Measurements from ENCODE around the gene MTMR3. TPM values are rescaled to one million over a fixed set of nuclear protein-coding genes. Genes with fewer than 3 reads are reported as not detected.

Gene MTMR3
- polyA plus RNA-seq, 1 of the 3 experiments (the other 2 are of a cell fraction) = 20.4 TPM

- H2AFZ ChIP-seq (ENCODE audit: low read depth) = no peak overlapping the region
- H3K9me2 ChIP-seq = no peaks in the 10 kb centered on the region
- DNase-seq = no peak
- H3K9me3 ChIP-seq = no peaks in the 10 kb centered on the region
- POLR2A ChIA-PET = no interaction called here
- CTCF ChIA-PET = interaction anchor here (0.9 to 1.3 kb wide), 2 partner anchors 10 to 38 kb away, joined by 4 to 6 read pairs; no protein-coding TSS in a partner anchor
- H3K4me2 ChIP-seq = no peak overlapping the region
- H3K36me3 ChIP-seq (replicated peaks in 1 of 2; ENCODE audit: control insufficient read depth in 1 of 2, insufficient read depth in 2 of 2, low read length in 1 of 2) = peaks cover 0 to 5% of the 10 kb centered on the region in 2 experiments
- no peaks in the 10 kb centered on the region for H3K4me1 ChIP-seq (ENCODE audit: control insufficient read depth in 1 of 2, insufficient read depth in 2 of 2, low read depth in 1 of 2, low read length in 1 of 2)
- H3K27ac ChIP-seq (ENCODE audit: low read depth in 2 of 2, low read length in 1 of 2) = no peak overlapping the region
- peaks cover 30% of the 10 kb centered on the region; the same call in 1 of the 2 replicates for H3K79me2 ChIP-seq (ENCODE audit: insufficient read depth)
- no peaks in the 10 kb centered on the region for H3K27me3 ChIP-seq (ENCODE audit: insufficient read depth)
- TF ChIP-seq TCF12 (IDR thresholded peaks at IDR 0.05) = no peak
- TF ChIP-seq FOSL2 (IDR thresholded peaks at IDR 0.05; ENCODE audit: borderline replicate concordance, low read depth) = no peak
- TF ChIP-seq RCOR1 (IDR thresholded peaks at IDR 0.05; ENCODE audit: low read length) = no peak
- TF ChIP-seq, protein P1, sequence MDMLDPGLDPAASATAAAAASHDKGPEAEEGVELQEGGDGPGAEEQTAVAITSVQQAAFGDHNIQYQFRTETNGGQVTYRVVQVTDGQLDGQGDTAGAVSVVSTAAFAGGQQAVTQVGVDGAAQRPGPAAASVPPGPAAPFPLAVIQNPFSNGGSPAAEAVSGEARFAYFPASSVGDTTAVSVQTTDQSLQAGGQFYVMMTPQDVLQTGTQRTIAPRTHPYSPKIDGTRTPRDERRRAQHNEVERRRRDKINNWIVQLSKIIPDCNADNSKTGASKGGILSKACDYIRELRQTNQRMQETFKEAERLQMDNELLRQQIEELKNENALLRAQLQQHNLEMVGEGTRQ (IDR thresholded peaks at IDR 0.05; ENCODE audit: borderline replicate concordance, low read depth, low read length) = no peak
- no peak for TF ChIP-seq NRF1 (IDR thresholded peaks at IDR 0.05; ENCODE audit: low read depth, low read length)
- no peak for TF ChIP-seq PBX3 (IDR thresholded peaks at IDR 0.05)
- TF ChIP-seq MXI1 (IDR thresholded peaks at IDR 0.05; ENCODE audit: low read depth, low read length) = no peak
- no peak for TF ChIP-seq POLR2AphosphoS5 (IDR thresholded peaks at IDR 0.05; ENCODE audit: low read depth, low read length)
- no peak for TF ChIP-seq ELF1 (IDR thresholded peaks at IDR 0.05)
- TF ChIP-seq EZH2phosphoT487 (IDR thresholded peaks at IDR 0.05; ENCODE audit: borderline replicate concordance, low read depth) = no peak
- TF ChIP-seq NFIC (IDR thresholded peaks at IDR 0.05; ENCODE audit: borderline replicate concordance) = no peak
- no peak for TF ChIP-seq RFX5 (IDR thresholded peaks at IDR 0.05; ENCODE audit: low read length)
- no peak for TF ChIP-seq MEF2A (IDR thresholded peaks at IDR 0.05; ENCODE audit: borderline replicate concordance, low read depth)
- TF ChIP-seq REST (IDR thresholded peaks at IDR 0.05; ENCODE audit: low read depth, low read length) = no peak
- TF ChIP-seq SMC3 (IDR thresholded peaks at IDR 0.05; ENCODE audit: low read depth, low read length) = no peak
- TF ChIP-seq, protein P2, sequence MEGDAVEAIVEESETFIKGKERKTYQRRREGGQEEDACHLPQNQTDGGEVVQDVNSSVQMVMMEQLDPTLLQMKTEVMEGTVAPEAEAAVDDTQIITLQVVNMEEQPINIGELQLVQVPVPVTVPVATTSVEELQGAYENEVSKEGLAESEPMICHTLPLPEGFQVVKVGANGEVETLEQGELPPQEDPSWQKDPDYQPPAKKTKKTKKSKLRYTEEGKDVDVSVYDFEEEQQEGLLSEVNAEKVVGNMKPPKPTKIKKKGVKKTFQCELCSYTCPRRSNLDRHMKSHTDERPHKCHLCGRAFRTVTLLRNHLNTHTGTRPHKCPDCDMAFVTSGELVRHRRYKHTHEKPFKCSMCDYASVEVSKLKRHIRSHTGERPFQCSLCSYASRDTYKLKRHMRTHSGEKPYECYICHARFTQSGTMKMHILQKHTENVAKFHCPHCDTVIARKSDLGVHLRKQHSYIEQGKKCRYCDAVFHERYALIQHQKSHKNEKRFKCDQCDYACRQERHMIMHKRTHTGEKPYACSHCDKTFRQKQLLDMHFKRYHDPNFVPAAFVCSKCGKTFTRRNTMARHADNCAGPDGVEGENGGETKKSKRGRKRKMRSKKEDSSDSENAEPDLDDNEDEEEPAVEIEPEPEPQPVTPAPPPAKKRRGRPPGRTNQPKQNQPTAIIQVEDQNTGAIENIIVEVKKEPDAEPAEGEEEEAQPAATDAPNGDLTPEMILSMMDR (IDR thresholded peaks at IDR 0.05) = no peak
- TF ChIP-seq RXRA (IDR thresholded peaks at IDR 0.05; ENCODE audit: borderline replicate concordance, low read depth) = no peak
- no peaks in the 10 kb centered on the region; the same call in 1 of the 2 replicates for H4K20me1 ChIP-seq (ENCODE audit: insufficient read depth)
- no peaks in the 10 kb centered on the region for H3F3A ChIP-seq (replicated peaks; ENCODE audit: insufficient read depth)
- no peak overlapping the region for H3K4me3 ChIP-seq (ENCODE audit: low read depth in 2 of 2, low read length in 1 of 2)
- no peak overlapping the region for H3K9ac ChIP-seq
These were observed 84.5 kb downstream of the MTMR3 start for GRCh38 chr22:29967461-29967860.
